HG03565 (cell line): ENCODE measurements around the gene PRR5L.
"Not testable (repeated sequence)": the region's sequence is repeated elsewhere in the genome, so short reads cannot be mapped to it uniquely, and the experiment has no call there.

Source experiments
- ATAC-seq: cut with Tn5 transposase; IDR thresholded peaks from one replicate; pipeline ENCODE4 v1.9.1; 2021; ENCODE audit warnings: mild to moderate bottlenecking, moderate library complexity; ENCODE audit not compliant: unreplicated experiment

Gene PRR5L

DNA sequence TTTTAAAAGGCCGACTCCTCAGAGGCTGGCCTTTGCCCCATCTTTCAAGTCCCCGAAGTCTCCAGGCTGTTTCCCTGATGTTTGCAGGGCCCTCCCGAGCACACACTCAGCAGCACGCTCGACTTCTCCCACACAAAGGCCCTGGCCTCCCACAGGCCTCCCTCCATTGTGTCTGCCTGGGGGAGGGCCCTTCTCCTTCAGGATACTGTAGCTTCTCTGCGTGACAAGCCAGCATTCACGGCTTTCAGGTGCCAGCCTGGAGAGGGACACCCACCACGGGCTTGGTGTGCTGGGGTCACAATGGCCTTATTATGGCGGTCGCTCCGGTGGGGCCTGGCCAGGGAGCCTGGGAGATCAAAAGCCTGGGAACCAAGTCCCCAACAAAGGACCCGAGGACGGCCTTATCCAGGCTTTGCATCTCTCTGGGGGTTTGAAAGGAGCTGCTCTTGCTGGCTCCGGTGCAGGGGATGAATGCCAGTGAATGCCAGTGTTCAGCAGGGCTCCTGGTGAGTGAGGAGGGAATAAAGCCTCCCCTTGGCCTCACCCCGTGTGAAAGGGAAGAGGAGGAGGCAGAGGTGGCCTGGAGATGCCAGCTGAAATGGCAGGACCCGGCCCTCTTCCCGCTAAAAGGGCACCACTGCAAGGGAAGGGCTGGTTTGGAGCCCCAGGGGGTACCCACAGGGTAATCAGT lies 159.0 kb downstream of the PRR5L start:
- ATAC-seq: no peak

DNA sequence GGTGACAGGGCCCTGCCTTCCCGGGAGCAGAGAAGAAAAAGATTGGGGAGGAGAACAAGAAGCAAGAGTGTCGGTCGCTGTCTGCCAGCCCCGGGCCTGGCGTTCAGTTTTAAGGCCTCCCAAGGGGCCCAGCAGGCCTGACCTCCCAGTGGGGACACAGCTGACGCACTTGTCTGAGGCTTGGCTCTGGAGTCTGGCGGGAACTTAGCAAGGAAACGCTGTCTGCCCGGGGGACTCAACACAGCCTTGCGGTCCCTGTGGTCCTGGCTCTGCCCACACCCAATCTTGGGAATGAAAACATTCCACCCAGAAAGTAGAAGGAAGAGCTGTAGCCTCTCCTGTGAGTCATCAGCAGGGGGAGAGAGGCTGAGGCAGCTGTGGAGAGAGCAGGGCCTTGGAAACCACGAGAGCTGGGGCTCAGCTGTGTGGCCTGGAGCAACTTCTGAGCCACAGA lies 159.6 kb downstream of the PRR5L start:
- ATAC-seq: no peak

DNA sequence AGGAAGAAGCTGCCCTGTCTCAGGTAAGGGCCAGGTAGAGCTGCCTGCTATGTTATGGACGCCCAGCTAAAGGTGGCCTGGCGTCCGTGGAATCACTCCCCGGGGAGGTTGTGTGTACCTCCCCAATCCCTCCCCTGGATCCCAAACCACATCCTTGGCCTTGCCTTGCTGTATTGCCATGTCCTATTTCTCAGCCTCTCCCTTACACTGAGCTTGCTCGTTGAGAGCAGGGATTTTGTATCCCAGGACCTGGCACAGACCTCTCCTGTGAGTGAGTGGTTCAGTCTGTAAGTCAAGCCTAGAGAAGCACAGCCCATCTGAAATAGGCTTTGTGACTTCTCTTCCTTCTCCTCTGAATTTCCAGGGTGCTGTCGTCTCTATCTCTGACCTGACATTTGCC lies 160.1 kb downstream of the PRR5L start:
- no peak for ATAC-seq

DNA sequence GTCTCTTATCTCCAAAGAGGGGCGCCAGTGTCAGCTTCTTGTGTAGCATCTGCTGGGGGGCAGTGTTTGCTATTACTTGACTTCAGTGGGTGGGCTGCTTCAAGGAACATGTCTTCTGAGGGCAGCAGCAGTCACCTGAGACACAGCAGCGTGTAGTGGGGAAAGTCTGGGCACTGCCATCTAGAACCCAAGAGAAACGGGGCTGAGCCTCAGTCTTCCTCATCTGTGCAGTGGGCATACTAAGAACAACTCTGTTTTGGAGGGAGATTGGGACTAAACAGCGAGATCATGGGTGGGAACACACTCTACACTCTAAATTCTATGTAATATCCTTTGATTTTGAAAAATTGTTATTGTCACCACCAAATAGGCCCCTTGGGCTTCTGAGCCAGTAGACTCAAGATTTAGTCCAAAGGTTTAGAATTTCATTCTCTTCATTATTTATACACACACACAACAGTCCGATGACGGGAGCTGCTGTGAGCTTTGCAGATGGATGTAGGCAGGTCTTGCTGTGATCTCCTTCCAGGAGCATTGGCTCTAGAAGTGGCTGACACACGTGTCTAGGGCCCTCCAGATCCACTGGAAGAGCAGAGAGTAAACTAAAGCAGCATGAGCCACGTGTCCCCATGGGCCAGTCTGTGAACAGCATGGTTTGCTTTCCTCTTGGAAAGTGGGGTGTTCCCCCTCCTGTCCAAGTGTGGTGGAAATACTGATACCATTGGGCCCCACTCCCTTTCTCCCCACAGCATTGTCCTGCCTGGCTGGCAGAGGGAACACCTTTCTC lies 162.2 kb downstream of the PRR5L start:
- no peak for ATAC-seq

DNA sequence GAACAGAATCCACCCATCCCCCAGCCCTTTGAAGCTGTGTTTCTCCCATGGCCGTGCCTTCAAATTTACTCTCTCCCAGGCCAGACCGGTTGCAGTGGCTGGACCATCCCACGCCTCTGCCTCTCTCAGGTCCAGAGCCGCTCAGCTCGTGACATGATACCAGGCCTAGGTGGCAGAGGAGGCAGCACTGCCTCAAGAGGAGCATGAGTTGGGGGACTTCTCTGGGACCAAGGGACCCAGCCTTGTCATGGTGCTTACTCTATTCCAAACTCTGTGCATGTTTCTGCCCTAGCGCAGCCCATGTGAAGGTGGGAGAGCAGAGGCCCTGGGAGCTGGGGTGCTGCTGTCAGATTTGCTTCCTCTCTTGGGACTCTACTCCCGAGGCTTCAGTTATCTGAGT lies 163.0 kb downstream of the PRR5L start:
- ATAC-seq: no peak

DNA sequence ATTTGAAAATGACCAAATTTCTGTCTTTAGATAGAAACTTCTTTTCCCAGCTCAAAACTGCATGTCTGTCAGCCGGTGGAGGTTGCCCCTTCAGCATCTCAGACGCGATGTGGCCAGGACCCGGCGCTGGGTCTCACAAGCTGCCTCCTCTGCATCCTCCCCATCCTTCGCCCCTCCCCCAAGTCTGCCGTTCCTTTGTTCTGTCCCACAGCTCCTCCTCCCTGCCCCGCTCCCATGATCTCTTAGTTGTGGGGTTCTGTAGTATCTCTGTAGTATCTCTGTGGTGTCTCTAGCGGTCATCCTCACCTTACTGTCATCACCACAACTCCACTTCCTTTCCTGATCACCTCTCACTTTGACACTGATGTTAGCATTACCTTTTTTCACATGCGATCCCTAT lies 164.1 kb downstream of the PRR5L start:
- ATAC-seq: no peak

DNA sequence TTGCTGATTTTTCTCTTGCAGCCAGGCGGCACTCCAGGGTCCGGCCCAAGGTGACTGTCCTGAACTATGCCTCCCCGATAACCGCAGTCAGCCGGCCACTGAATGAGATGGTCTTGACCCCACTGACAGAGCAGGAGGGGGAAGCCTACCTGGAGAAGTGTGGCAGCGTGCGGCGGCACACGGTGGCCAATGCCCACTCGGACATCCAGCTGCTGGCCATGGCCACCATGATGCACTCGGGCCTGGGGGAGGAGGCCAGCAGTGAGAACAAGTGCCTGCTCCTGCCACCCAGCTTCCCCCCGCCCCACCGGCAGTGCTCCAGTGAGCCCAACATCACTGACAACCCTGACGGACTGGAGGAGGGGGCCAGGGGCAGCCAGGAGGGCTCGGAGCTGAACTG lies 166.2 kb downstream of the PRR5L start:
- no peak for ATAC-seq

DNA sequence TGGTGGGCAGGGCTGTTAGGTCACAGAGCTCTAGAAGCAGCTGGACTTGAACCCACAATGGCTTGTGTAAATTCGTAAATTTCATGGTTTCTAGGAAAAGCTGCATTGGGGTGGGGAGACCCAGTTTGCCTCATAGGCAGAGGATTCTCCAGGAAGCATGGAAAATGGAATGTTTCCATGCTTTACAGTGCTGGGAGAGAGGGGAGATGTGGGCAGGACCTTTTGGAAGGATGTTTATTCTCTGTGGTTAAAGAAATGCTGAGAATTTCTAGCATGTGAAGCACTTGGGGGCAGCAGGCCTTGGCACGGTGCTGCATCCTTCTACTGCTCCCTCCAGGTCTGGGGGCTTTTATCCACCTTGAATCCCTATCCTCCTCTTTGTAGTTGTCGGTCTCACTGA lies 167.7 kb downstream of the PRR5L start:
- no peak for ATAC-seq

DNA sequence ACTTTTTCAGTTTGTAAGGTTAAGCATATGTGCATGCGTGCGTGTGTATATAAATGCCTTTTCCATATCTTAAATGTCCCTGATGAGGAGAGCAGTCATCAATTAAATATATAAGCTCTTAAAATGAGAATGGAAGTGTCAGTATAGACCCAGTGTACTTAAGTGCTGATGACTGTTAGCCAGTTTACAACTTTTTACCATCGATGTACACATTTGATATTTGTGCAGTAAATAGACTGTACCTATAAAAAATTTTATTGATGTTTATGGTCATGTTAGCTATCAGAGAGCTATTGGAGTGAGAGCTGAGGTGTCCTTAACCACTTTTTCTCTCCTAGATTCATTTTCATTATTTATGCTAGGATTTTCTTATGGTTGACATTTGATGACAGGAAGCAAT lies 168.6 kb downstream of the PRR5L start:
- no peak for ATAC-seq

DNA sequence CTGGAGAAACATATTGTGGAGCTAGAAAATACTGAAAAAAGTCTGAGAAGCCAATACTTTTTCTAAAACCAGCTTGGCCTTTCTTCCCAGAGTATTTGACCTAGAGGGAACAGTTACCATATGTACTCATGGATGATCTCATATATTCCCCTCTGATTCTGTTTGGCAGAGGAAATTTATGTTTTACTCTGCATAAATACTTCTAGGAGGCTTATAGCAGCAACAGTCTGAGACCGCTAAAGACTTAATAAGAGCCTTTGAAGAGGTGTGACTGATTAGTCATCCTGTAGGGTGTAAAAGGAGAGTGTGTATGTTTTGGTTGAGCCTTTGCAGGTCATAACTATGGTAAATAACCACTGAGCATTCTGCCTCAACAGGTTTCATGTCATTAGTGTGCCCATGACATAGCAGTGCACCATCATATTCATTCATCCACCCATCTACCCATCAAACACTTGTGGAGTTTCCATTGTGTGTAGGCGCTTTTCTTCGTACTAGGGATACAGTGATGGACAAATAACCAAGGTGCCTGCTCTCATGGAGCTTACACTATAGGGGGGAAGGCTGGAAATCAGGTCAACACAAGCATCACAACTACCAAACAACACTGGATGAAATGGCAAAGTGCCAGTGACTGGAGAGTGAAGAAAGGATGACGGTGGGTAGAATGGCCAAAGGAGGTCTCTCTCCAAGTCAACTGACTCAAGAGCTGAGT lies 169.5 kb downstream of the PRR5L start:
- no peak for ATAC-seq

DNA sequence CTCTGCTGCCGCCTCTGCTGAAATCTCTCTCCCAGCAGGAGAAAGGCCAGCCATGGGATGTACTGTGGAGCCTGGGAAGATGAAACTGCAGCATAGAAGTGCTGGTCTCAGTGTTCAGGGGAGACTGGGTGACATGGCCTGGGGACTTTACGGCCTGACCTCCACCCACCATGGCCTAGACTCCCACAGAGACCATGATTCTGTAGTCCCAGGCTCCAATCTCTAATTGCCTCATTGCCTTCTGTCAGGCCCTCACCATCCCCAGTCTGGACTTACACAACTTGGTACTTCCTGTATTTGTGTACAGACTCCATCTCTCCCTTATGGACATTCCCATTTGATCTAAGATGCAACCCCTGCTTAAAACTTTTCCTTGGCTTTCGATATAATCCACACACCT lies 170.9 kb downstream of the PRR5L start:
- ATAC-seq: no peak

DNA sequence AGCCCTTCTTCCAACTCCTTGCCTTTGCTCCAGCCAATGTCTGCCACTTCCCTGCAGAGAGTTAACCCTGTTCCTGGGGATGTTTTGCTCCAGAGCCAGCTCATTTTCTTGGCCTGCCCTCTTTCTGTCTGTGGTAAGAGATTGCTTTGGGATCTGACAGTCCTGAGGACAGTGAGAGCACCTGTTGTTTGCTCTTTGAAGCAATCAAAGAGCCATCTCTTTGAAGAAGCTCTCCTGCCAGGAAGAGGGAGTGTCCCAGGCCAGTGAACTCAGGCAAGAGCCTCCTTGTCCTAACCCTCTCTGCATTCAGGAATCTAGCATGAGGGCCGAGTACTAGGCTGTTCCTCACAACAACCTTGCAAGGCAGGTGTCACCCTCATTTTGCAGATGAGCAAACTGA lies 171.8 kb downstream of the PRR5L start:
- ATAC-seq: no peak

DNA sequence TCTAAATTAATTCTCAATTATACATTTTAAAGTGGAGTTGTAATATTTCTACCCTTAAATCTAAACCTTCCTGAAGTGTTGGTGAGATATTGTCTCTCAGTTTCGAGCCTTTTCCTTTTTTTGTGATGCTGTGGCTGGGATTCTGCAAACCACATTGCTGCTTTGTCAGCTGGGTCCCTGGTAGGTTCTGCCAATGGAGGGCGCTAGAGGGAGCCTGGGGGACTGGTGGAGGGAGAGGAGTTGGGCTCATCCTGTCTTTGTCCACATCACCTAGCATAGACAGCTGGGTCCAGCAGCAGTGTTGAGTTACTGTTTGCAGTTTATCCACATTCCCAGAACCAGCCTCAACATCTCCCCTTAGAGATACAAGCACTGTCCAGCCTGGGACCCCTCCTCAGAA lies 173.0 kb downstream of the PRR5L start:
- no peak for ATAC-seq

DNA sequence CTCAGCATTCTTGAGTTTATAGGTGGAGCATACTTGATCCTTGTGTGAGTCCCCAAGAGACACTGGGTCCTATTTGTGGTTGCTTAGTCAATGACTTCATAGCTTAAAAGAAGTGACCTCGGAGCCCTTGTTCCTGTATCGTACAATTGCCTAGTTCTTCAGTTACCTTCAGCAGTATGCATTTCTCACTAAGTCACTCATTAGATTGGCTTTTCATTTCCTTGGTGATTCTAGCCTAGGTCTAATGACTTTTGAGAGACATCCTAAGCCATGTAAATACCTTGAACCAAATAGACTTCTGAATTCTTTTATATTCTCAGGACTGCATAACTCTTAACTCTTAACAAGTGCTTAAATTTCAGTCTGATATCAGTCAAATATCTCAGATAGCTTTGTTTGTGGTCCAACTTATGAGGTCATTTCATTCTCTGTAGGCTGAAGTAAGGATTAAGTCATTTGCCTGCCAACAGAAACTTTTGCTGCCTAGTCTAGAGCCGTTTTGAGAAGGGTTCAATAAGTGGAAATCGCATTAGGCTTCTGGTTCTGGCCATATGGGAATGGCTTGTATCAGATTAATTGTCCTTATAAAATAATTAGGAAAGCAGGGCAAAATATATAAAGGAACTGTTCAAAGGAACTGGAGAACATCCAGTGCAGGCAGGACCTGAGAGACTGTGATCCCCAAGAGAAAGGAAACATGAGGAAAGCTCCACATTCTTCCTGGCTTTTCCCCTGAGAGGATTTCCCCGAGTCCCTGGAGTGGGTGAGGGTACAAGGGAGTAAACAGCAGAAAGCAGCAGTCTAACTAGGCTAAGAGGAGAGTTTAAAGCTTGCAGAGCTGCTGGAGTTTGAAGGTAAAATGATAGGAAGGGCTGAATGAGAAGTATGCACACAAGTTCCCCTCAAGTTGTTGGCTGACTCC lies 174.1 kb downstream of the PRR5L start:
- no peak for ATAC-seq

DNA sequence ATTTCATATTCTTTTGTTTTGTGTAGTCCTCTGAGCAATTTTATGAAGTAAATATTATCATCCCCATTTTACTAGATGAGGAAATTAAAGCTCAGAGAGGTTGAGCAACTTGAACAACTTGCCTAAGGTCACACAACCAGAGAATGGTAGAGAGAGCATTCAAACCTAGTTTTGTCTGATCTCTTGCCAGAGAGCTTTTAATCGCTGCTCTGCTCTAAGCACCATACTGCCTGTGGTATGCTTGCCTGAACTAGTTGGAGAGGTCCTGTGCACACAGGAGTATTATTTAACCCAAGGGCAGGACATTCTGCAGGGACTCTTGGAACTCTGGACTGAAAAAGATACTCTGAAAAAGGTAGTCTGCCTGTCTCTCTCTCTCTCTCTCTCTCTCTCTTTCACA lies 175.5 kb downstream of the PRR5L start:
- no peak for ATAC-seq

DNA sequence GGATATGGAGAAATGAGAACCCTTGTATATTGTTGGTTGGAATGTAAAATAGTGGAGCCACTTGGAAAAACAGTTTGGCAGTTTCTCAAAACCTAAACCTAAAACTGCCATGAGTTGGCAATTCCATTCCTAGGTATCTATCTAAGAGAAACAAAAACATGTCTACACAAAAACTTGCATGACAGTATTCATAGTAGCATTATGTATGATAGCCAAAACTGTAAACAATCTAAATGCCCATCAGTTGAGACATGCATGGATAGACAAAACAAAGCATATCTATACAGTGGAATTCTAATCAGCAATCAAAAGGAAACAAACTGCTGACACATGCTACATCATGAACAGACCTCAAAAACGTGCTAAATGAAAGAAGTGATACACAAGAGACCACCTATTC lies 179.1 kb downstream of the PRR5L start:
- no peak for ATAC-seq

DNA sequence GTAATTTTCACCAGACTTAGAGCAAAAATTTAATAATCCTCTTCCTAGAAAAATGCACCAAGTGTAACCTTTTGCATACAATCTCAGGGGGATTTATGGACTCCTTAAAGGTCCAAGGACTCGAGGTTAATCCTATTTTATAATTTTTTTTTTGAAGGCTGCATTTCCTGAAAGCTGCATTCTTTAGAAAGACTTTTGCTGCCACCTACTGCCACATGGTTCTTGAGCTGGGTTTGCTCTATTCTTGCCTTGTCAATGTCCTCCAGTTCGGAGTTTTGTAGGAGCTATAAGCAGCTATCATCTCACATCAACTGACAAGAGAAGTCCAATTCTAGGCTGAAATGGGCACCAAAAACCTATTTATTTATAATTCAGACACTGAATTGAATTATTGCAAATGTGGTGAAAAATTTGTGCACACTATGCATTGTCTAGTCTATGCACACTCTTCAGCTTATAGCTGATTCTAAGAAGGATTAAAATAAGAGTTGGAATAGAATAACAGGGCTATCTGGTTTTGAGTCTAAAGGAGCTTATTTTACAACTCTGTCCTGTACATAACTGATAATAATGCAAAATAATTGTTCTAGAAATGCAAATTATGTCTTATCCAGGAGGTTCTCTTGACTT lies 182.7 kb downstream of the PRR5L start:
- no peak for ATAC-seq

DNA sequence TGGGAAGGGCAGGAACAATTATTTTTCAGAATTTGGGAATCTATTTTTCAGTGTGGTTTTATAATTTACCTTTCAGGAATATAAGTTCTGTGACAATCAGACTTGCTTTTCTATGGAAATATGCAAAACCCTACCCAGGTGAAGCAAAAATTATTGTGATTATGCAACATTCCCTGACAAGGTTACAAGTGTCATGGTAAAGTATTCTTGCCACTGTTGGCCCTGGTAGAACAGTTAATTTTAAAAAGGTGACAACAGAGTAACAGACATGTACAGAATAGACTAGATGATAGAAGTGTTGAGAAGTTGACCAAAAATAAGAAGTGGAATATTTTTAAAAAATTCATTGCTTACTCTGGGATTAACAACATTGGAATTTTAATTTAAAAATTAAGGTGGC lies 184.7 kb downstream of the PRR5L start:
- no peak for ATAC-seq

DNA sequence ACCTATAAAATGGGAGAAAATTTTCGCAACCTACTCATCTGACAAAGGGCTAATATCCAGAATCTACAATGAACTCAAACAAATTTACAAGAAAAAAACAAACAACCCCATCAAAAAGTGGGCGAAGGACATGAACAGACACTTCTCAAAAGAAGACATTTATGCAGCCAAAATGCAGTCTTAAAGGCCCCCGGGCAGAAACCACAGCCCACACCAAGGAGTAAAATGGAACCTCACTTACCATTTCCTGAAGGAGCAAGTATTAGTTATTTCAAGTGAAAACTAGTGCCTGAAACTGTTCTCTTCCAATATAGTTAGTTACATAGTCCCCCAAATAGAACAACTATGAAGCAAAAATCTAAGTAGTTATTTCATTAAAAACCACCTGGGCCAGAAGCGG lies 187.0 kb downstream of the PRR5L start:
- not testable (repeated sequence) for ATAC-seq

DNA sequence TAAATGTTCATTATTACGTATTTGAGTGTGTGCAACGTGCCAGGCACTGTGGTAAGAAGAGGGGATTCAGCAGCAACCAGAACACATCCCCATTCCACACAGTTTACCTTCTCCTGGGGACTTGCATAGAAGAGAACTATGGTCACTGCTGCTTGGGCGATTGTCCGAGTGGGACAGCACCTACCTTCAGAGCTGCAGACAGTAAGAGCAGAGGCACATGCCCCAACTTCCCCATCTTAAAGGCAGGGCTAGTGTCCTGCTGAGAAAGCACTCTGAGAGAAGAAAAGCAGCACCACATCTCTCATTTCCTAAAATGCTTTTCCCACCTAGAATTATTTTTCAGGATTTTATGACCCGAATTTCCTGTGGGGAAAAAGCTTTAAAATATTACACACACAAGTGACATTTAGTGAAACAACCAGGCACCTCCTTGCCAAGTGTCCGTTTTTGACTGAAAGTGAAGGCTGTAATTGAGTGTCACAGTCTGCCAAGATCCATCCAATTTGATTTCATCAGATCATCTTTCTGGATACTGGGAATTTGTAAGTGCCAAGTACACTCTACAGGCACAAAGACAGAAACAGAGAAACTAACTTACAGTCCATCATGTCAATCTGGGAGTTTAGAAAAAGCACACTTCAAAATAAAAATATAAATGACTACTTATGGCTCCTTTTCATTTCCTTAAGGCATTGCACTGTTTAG lies 189.4 kb downstream of the PRR5L start:
- ATAC-seq: no peak
